ENCODE data around the gene ATP6V0E2.
"Not testable (repeated sequence)": the region's sequence is repeated elsewhere in the genome, so short reads cannot be mapped to it uniquely, and the experiment has no call there.

Gene ATP6V0E2

DNA sequence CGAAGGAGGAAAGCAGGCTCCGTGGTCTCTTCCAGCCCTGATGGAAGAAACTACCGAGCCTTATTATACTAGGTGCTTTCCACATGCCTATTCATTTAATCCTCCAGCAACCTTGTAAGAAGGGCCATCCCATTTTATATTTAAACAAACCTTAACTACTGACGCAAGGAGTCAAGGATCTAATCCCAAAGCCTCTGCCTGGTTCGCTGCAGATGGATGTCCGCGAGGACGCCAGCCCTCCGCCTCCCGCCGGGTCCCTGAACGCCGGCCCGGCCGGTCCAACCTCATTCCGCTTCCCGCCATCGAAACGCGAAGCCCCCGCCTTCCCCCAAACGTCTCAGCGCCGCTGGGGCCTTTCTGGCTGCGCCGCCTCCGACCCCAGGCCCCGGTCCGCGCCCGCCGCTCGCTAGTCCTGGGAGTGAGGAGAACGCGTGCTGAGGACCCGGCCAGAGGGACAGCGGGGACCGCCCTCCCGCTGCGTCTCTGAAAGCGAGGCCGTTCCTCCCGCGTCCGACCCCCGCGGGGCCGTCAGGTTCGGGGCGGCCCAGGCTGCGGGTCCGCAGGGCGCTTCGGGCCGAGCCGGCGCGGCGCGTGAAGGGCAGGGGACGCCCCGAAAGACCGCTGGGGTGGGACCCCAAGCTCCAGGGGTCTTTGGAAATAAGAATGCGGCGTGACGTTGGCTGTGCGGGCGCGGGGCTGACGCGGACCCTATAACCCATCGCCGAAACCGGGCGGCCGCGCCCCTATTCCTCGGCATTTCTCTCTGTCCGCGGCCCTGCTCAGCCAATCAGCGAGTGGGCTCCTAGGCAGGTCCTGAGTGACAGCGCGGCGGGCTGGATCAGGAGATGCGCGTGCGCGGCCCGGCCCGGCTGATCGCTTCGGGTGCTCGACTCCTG lies at the start of gene ATP6V0E2:
Gene ATP6V0E2 (plus strand): TSS at position 896 of the 896 bp plus-strand sequence. CDS start 97 bp downstream, outside the sequence.
- peak; percentile 83 for DNase-seq

DNA sequence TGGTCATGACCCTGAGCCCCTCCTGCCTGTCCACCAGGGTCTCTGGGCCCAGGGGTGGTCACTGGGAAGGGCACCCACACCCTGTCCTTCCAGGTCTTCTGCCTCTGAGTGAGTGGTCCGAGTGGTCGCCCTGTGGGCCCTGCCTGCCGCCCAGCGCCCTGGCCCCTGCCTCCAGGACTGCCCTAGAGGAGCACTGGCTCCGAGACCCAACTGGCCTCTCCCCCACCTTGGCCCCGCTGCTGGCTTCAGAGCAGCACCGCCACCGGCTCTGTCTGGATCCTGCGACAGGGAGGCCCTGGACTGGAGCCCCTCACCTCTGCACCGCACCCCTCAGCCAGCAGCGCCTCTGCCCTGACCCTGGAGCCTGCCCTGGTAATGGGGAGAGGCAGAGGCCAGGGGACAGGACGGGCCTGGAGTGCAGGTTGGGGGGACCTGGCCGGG lies 49.4 kb upstream of the ATP6V0E2 start:
- no peak for DNase-seq

DNA sequence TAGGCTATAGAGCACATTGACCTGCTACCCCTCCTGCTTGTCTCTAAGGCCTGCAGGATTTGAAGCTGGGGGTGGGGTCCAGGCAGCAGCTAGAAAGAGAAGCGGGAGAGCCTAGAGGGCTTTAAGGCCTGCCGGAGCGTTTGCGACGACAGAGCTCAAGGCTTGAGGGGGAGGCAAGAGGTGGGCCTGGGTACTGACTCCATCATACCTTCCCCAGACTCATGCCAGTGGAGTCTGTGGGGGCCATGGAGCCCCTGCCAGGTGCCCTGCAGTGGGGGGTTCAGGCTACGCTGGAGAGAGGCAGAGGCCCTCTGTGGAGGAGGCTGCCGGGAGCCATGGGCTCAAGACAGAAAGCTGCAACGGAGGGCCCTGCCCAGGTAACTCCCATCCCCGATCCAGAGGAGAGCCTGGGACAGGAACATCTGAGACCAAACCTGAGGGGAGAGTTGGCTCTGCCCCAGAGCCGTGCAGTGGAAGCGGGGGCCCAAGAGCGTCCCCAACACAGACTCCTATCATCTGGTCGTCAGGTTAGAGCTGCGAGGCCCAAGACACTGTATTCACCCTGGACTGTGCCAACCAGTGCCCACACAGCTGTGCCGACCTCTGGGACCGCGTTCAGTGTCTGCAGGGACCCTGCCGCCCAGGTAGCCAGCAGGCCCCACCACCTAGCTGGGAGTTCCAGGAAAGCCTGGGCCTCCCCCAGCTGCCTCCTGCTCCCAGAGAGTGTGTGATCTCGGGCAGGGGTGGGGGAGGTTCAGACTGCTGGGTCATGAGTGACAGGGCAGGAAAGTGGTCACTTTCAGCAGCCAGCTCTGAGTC lies 48.8 kb upstream of the ATP6V0E2 start:
- no peak for DNase-seq

GRCh38 chr7:149825567-149826343 lies 48.0 kb upstream of the ATP6V0E2 start:
- DNase-seq, result no peak

DNA sequence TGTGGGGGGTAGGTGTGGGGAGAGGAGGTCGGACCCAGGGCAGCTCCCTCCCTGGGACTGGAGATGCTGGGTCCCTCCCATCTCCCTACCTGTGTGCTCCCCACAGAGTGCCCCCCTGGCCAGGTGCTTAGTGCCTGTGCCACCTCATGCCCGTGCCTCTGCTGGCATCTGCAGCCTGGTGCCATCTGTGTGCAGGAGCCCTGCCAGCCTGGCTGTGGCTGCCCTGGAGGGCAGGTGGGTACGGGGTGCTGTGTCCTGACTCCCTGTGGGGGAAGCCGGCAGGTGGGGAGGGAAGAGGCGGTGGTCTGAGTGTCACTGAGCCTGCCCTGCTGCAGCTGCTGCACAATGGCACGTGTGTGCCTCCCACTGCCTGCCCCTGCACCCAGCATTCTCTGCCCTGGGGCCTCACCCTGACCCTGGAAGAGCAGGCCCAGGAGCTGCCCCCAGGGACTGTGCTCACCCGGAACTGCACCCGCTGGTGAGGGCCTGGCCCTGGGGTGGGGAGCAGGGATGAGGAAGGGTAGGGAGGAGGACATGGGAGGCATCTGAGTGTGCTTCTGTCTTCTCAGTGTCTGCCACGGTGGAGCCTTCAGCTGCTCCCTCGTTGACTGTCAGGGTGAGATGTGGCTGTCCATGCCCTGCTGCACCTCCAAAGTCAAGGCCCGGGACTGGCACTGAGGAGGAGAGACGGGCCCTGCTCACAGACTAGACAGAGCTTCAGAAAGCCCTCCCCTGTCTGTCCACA lies 47.3 kb upstream of the ATP6V0E2 start:
- DNase-seq, result no peak

- DNase-seq, result no peak
Measured at GRCh38 chr7:149827089-149827981, 46.4 kb upstream of the ATP6V0E2 start.

DNA sequence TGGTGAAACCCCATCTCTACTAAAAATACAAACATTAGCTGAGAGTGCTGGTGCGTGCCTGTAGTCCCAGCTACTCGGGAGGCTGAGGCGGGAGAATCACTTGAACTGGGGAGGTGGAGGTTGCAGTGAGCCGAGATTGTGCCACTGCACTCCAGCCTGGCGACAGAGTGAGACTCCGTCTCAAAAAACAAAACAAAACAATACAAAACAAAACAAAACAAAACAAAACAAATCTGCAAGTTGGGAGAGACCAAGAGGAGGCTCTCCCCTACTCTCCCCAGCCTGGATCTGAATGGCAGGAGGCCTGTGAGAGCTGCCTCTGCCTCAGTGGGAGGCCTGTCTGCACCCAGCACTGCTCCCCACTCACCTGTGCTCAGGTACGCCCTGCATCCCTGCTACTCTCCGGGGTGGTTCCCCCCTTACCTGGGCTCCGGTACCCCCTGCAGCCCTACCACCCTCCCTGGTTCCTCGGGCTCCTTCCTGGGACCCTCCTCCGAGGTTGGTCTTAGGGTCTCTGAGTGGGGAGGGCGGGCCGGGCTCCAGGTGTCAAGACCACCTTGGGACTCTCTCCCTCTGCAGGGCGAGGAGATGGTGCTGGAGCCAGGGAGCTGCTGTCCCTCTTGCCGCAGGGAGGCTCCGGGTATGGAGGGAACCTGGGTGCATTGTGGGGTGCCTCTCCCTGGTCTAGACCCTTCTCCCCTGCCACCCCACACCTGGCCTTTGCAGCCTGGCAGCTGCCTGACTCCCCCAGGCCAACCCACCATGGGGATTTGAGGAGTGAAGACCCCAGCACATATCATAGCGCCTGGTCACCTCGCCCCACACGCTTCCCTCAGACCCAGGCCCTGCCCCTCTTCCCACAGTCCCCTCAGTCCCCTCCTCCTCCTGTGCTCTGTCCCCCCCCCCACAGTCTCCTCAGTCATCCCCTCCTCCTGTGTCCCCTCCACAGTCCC lies 45.1 kb upstream of the ATP6V0E2 start:
- no peak for DNase-seq

DNA sequence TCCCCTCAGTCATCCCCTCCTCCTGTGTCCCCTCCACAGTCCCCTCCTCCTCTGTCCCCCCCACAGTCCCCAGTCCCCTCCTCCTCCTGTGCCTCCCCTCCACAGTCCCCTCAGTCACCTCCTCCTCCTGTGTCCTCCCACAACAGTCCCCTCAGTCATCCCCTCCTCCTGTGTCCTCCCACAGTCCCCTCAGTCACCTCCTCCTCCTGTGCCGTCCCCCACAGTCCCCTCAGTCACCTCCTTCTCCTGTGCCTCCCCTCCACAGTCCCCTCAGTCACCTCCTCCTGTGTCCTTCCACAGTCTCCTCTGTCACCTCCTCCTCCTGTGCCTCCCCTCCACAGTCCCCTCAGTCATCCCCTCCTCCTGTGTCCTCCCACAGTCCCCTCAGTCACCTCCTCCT lies 43.2 kb upstream of the ATP6V0E2 start:
- DNase-seq, result not testable (repeated sequence)

DNA sequence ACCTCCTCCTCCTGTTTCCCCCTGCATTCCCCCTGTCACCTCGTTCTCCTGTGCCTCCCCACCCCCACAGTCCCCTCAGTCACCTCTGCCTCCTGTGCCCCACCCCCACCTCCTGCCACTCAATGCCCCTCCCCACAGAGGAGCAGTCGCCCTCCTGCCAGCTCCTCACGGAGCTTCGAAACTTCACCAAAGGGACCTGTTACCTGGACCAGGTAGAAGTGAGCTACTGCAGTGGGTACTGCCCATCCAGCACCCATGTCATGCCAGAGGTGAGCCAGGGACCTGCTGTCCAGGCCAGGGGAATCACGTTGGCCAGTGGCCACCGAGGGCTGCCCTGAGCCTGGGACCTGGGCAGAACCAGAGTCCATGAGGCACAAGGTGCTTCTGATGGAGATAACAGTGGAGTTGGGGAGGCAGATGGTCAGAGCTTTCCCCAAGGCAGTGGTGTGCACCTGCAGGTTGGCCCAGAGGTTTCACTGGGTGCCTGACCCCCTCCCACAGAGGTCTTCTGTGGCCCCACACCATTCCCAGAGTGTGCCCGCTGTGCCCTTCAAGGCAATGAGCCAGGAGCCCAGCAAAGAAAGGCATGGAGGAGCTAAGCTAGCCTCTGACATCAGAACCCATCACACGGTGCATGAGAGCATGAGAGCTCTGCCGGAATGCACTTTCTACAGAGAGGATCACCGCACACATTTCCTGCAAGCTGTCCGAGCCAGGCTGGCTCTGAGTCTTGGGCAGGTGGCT lies 42.6 kb upstream of the ATP6V0E2 start:
- no peak for DNase-seq

DNA sequence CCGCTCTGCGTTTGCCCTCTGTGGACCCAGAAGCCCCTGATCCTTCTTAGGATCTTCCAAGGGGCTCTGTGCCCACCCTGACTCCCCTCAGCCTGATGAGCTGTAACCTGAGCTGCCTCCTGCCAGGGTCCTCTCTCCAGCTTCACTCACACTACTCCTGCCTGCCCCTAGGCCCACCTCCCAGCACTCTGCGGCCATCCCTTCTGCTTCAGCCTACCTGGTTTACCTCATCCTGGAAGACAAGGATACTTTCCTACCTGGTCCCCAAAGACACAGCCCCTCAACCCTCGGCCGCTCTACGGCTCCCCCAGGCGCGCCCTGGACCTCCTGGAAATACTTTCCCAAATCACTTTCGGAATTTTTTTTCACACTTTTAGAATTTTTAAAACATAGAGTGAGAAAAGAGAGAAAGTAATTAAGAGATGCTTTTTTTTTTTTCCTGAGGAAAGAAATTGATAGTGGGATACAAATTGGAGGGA lies 42.0 kb upstream of the ATP6V0E2 start:
- no peak for DNase-seq

GRCh38 chr7:149832332-149833041 lies 41.3 kb upstream of the ATP6V0E2 start:
- no peak for DNase-seq

- no peak for DNase-seq
Measured at GRCh38 chr7:149833495-149834130, 40.2 kb upstream of the ATP6V0E2 start.

GRCh38 chr7:149834601-149835000 lies 39.2 kb upstream of the ATP6V0E2 start:
- no peak for DNase-seq

- no peak for DNase-seq
Measured at GRCh38 chr7:149836434-149836833, 37.3 kb upstream of the ATP6V0E2 start.

GRCh38 chr7:149837564-149838223 lies 36.1 kb upstream of the ATP6V0E2 start:
- DNase-seq, result no peak

GRCh38 chr7:149838224-149838991 lies 35.4 kb upstream of the ATP6V0E2 start, which contains the start of gene ZNF862:
Gene ZNF862 (plus strand): TSS chr7:149838375. CDS start chr7:149838612, 237 bp downstream.
- DNase-seq, result peak; percentile 94

All from DMS79 treated with DMSO at 0.1 percent for 48 hours (cell line).